GM13977 (cell line): ENCODE measurements around the gene BAZ1A.
A peak's percentile ranks its signal among the peaks of the same experiment; 100 is the strongest.

Experiments
- DNase-seq: peaks from one replicate; pipeline ENCODE4 v3.0.0; 2012; ENCODE audit warnings: low spot score
- CTCF ChIP-seq: IDR thresholded peaks from 2 replicates; pipeline ENCODE4 v1.5.1; 2012; ENCODE audit warnings: mild to moderate bottlenecking, control low read depth; ENCODE audit not compliant: insufficient read depth; ENCODE audit errors: extremely low read depth, missing control alignments
- in situ Hi-C: fragments of 300-500 bp; cut with MboI; formaldehyde crosslinking; loops from one replicate; pipeline ENCODE4 v1.12.0; 2022; ENCODE audit warnings: low sequenced_read_pairs, low pct_unique_long_range_greater_than_20kb, mixed read lengths, inconsistent platforms; ENCODE audit not compliant: unreplicated experiment

Gene BAZ1A

GRCh38 chr14:34722723-34723545, 152.2 kb downstream of the BAZ1A start:
- peak; percentile 71 for DNase-seq
- in situ Hi-C loops = loop anchor here (10.0 kb wide), 1 partner anchor 48 kb away; no protein-coding TSS in a partner anchor
- peak; percentile 71 for TF ChIP-seq CTCF

- in situ Hi-C loops = loop anchor here (10.0 kb wide), 1 partner anchor 46 kb away; no protein-coding TSS in a partner anchor
- TF ChIP-seq CTCF = no peak
- no peak for DNase-seq
Observed at GRCh38 chr14:34721129-34721528, 154.0 kb downstream of the BAZ1A start.

GRCh38 chr14:34718750-34719304, 156.3 kb downstream of the BAZ1A start:
- in situ Hi-C loops = no loop called here
- TF ChIP-seq CTCF = no peak

GRCh38 chr14:34715127-34715863, 159.9 kb downstream of the BAZ1A start:
- no peak for TF ChIP-seq CTCF
- no peak for DNase-seq
- in situ Hi-C loops = no loop called here

More at GRCh38 chr14:34718750-34719304, 156.3 kb downstream of the BAZ1A start:
- no peak for DNase-seq

- in situ Hi-C loops = no loop called here
- peak; percentile 94 for DNase-seq
- no peak for TF ChIP-seq CTCF
Observed at GRCh38 chr14:34714320-34715126, 160.6 kb downstream of the BAZ1A start, which contains the start of gene CFL2. CFL2 (minus strand) TSS chr14:34714593; CDS start chr14:34714540, 53 bp downstream.
